NCI-H1048 (cell line): ENCODE measurements around the gene PLEK2.
"Not testable (repeated sequence)": the region's sequence is repeated elsewhere in the genome, so short reads cannot be mapped to it uniquely, and the experiment has no call there.

Experiments
- DNase-seq: peaks from one replicate; lab custom pipeline; 2025; lab: John Stamatoyannopoulos, UW

The PLEK2 gene

DNA sequence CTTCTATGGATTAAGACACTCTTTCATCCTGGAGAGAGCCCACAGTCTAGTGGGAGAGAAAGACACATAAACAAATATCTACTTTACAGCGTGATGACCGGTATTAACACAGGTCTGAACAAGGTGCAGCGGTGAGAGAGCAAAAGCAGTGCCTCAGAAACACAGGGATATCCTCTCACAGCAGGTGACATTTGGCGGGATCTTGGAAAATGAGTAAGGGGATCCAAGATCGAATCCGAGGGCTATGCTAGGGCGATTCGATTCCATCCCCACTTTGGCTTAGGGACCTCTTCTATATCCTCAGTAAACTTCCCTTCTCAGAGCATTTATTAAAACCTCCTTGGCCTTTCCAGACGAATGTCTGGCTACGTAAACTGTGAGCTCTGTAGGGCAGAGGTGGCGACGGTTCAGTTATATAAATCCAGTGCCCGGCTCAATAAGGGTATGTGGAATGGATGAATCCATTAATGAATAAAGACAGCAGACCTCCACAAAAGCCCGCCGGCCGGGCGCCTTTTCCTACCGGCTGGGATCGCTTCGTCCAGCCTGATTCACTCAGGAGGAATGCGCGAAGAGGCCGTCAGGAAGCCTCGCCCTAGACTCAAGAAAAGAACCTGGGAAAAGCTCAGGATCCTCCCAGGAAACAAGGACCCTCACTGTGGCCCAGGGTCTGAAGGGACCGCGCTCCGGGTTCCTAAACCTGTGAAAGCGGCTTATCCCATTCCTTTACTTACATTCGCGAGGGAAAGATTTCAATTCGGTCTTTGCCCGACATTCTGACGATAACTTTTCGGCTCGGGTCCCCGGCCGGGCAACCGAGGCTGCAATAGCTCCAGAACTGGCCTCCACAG lies 52.8 kb downstream of the PLEK2 start:
- DNase-seq: no peak

DNA sequence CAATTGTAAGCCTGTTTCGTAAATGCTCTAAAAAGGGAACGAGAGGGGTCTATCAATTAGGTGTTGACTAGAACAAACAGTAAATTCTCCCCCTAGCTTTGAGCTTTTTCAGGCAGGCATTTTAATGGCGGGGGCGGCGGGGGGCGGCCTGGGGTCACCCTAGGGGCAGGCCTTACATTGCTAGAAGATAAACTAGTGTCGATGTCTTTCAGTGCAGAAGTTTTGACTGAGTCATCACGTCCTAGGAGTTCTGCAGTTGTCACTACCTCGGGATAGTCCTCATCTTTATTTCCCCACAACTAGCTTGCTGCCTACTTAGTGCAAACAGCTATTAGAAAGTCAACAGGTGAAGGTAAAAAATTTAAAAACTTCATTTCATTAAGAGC lies 54.0 kb downstream of the PLEK2 start:
- no peak for DNase-seq

DNA sequence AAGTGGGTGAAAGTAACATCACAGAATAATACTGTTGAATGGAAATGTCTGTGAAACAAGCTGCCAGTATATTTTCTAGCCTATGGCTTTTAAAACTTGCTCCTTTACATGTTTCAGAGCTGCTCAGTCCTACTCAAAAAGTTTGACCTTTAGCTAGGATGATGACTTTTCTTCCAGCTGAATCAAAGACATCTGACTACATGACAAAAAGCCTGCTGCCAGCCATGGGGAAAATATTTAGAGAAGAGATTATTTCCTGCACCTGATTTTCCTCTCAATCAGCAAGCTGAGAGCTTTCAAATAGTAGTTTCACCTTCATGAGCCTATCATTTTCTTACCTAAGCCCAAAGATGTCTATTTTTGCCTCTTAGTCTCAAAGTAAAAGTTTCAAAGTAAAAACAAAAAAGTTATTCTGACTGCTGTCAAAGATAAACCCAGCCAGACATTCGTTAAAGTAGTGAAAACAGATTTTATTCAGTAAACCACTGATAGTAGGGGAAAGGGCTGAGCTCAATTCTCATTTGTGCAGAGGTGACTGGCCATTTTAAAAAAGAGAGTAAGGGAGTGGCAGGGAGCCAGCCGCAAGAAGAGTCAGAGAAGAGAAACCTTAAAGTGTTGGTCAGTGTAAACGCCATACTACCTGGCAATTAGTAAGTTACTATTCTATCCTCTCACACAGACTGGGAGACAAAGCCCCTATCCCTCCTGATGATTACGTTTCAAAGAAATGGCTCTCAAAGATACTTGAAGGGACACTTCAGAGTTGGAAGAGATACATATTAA lies 54.6 kb downstream of the PLEK2 start:
- no peak for DNase-seq

DNA sequence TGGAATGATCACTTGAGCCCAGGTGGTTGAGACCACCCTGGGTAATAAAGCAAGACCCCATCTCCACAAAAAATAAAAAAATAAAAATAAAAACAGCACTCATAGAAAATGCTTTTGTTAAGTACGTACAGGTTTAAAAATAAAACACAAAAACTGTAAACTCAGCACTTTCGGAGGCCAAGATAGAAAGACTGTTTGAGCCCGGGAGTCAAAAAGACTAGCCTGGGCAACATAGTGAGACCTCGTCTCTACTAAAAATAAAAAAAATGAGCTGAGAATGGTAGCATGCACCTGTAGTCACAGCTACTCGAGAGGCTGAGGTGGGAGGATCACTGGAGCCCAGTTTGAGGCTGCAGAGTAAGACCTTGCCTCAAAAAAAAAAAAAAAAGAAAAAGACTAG lies 59.9 kb downstream of the PLEK2 start:
- no peak for DNase-seq

DNA sequence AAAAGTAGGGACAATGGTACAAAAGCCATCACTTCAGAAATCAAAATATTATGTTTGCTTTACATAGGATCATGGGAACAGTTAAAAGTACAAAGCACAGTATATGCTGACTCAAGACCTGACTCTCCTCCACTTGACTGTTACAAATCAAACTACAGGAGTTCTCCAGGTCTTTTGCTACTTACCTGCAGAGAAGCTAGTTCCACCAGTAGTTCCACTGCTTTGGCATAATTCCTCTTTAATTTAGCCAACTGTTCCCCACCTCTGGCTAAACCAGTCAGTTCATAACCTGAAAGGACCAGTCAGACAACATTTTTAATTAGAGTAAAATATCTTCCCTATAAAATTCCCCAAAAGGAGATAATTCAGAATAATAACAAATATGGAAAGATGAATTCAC lies 66.4 kb downstream of the PLEK2 start:
- DNase-seq: no peak

DNA sequence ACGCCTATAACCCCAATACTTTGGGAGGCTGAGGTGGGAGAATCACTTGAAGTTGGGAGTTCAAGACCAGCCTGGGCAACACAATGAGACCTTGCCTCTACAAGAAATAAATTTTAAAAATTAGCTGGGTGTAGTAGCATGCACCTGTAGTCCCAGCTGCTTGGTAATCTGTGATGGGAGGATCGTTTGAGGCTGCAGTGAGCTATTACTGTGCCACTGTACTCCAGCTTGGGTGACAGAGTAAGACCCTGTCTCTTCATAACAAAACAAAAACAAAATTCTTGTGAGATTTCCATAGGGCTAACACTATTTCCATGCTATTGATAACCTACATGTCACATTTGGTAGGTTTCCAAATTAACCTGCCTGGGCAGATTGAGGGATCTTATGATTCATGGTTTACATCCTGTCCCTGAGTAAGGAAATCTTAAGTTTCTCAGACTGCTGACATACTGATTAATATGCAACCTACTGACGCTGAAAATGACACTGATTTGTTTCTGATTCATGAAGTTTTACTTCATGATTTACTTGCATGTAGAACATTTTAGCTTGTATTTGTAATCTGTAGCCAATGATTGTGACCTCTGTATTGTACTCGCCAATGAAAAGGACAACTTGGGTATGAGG lies 68.2 kb downstream of the PLEK2 start:
- DNase-seq: no peak

DNA sequence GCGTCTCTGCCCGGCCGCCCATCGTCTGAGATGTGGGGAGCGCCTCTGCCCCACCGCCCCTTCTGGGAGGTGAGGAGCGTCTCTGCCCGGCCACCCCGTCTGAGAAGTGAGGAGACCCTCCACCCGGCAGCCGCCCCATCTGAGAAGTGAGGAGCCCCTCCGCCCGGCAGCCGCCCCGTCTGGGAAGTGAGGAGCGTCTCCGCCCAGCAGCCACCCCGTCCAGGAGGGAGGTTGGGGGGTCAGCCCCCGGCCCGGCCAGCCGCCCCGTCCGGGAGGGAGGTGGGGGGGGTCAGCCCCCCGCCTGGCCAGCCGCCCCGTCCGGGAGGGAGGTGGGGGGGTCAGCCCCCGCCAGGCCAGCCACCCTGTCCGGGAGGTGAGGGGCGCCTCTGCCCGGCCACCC lies 70.7 kb downstream of the PLEK2 start:
- not testable (repeated sequence) for DNase-seq
